Trophoblast cell (in vitro differentiated cells and primary cell): Measurements from ENCODE around the gene AGGF1. TPM values are rescaled to one million over a fixed set of nuclear protein-coding genes. Genes with fewer than 3 reads are reported as not detected.
A peak's percentile ranks its signal among the peaks of the same experiment; 100 is the strongest.

Source experiments
- DNase-seq, 2 donors: peaks; one replicate each; pipeline ENCODE4 v3.0.0-alpha.2; 2016
- H2AFZ ChIP-seq: 2 replicates; pipeline ENCODE4 v1.6.1; 2013; ENCODE audit warnings: low read length, moderate library complexity, mild to moderate bottlenecking; ENCODE audit not compliant: insufficient read depth, poor library complexity
- H2AK5ac ChIP-seq: 2 replicates; pipeline ENCODE4 v1.6.1; 2013; ENCODE audit warnings: mild to moderate bottlenecking, low read length
- H2BK120ac ChIP-seq: 2 replicates; pipeline ENCODE4 v1.6.1; 2013; ENCODE audit warnings: low read length, mild to moderate bottlenecking, moderate library complexity; ENCODE audit not compliant: insufficient read depth, poor library complexity
- H2BK12ac ChIP-seq: 2 replicates; pipeline ENCODE4 v1.6.1; 2013; ENCODE audit warnings: mild to moderate bottlenecking, low read length, moderate library complexity
- H2BK5ac ChIP-seq: 2 replicates; pipeline ENCODE4 v1.6.1; 2013; ENCODE audit warnings: low read length, low read depth, moderate library complexity, mild to moderate bottlenecking; ENCODE audit not compliant: poor library complexity
- H3K14ac ChIP-seq: 2 replicates; pipeline ENCODE4 v1.6.1; 2013; ENCODE audit warnings: mild to moderate bottlenecking, low read length
- H3K18ac ChIP-seq: 2 replicates; pipeline ENCODE4 v1.6.1; 2013; ENCODE audit warnings: mild to moderate bottlenecking, low read length
- H3K23ac ChIP-seq: 2 replicates; pipeline ENCODE4 v1.6.1; 2013; ENCODE audit warnings: low read length
- H3K27ac ChIP-seq: 2 replicates; pipeline ENCODE4 v1.5.1; 2013; ENCODE audit warnings: low read depth, mild to moderate bottlenecking, inconsistent platforms, low read length, moderate library complexity
- H3K27me3 ChIP-seq: 2 replicates; pipeline ENCODE4 v1.6.1; 2013; ENCODE audit warnings: inconsistent platforms, mild to moderate bottlenecking, low read length, moderate library complexity; ENCODE audit not compliant: insufficient read depth
- H3K36me3 ChIP-seq, 2 experiments: 1 replicate in 1 of 2; 2 replicates in 1 of 2; pipeline ENCODE4 v1.6.1; 2013; ENCODE audit warnings: low read length in 2 of 2, mild to moderate bottlenecking in 2 of 2, moderate library complexity in 1 of 2; ENCODE audit not compliant: insufficient read depth in 2 of 2, control insufficient read depth in 1 of 2
- H3K4ac ChIP-seq: 2 replicates; pipeline ENCODE4 v1.6.1; 2013; ENCODE audit warnings: low read depth, mild to moderate bottlenecking, low read length, moderate library complexity
- H3K4me1 ChIP-seq, 2 experiments: 1 replicate in 1 of 2; 2 replicates in 1 of 2; pipeline ENCODE4 v1.6.1; 2013; ENCODE audit warnings: low read length in 2 of 2, mild to moderate bottlenecking in 2 of 2, moderate library complexity in 1 of 2; ENCODE audit not compliant: insufficient read depth in 2 of 2, control insufficient read depth in 1 of 2
- H3K4me2 ChIP-seq: 2 replicates; pipeline ENCODE4 v1.6.1; 2013; ENCODE audit warnings: inconsistent platforms, mild to moderate bottlenecking, low read length, moderate library complexity
- H3K4me3 ChIP-seq: 2 replicates; pipeline ENCODE4 v1.5.1; 2013; ENCODE audit warnings: mild to moderate bottlenecking, low read depth, low read length, inconsistent platforms
- H3K79me1 ChIP-seq: one replicate; pipeline ENCODE4 v1.6.1; 2013; ENCODE audit warnings: low read length
- H3K79me2 ChIP-seq: 2 replicates; pipeline ENCODE4 v1.6.1; 2013; ENCODE audit warnings: low read length, mild to moderate bottlenecking; ENCODE audit not compliant: control insufficient read depth, insufficient read depth, poor library complexity
- H3K9ac ChIP-seq: 2 replicates; pipeline ENCODE4 v1.6.1; 2013; ENCODE audit warnings: mild to moderate bottlenecking, low read length
- H3K9me3 ChIP-seq: 2 replicates; pipeline ENCODE4 v1.6.1; 2013; ENCODE audit warnings: low read depth, mild to moderate bottlenecking, control low read depth, inconsistent platforms, low read length; ENCODE audit not compliant: insufficient read depth
- H4K12ac ChIP-seq: 2 replicates; pipeline ENCODE4 v1.6.1; 2013; ENCODE audit warnings: low read depth, mild to moderate bottlenecking, low read length, moderate library complexity
- H4K8ac ChIP-seq: 2 replicates; pipeline ENCODE4 v1.6.1; 2013; ENCODE audit warnings: low read depth, mild to moderate bottlenecking, low read length, moderate library complexity
- H4K91ac ChIP-seq: one replicate; pipeline ENCODE4 v1.6.1; 2013; ENCODE audit warnings: low read depth, mild to moderate bottlenecking, low read length, moderate library complexity
- WGBS: extraction: QIAGEN DNeasy Blood & Tissue Kit; methylation state at CpG from one replicate; pipeline ENCODE4 v1.1.7; 2013; ENCODE audit warnings: missing lambda C conversion rate; ENCODE audit not compliant: insufficient read length, insufficient coverage; ENCODE audit errors: extremely low coverage; 5-methylcytosine and 5-hydroxymethylcytosine counted together
- polyA plus RNA-seq: library from polyadenylated mRNA; stranded (reverse); fragments of 200-250 nt; gene quantifications from 2 replicates; pipeline ENCODE4 v1.2.3, GENCODE V29; 2013

AGGF1 gene
- 11.9 and 12.3 TPM in 2 replicates for polyA plus RNA-seq

- peak within 1 kb of the TSS; percentile 12 for H2BK120ac ChIP-seq
- peak within 1 kb of the TSS; percentile 67 for H3K27ac ChIP-seq
- H3K4me3 ChIP-seq: peak within 1 kb of the TSS; percentile 91
- no peaks in the 10 kb centered on the region for H3K36me3 ChIP-seq
- H2AK5ac ChIP-seq: peak within 1 kb of the TSS; percentile 78
- peak within 1 kb of the TSS; percentile 66 for H2AFZ ChIP-seq
- H3K79me1 ChIP-seq: peaks cover 8% of the 10 kb centered on the region
- H3K14ac ChIP-seq: peak within 1 kb of the TSS; percentile 86
- H3K4me2 ChIP-seq: peak within 1 kb of the TSS; percentile 76
- H4K8ac ChIP-seq: peak within 1 kb of the TSS; percentile 80
- no peaks in the 10 kb centered on the region for H3K27me3 ChIP-seq
- peak within 1 kb of the TSS; percentile 57 for H3K4ac ChIP-seq
- H3K79me2 ChIP-seq: peaks cover 4% of the 10 kb centered on the region
- peak within 1 kb of the TSS; percentile 80 for H4K91ac ChIP-seq
- DNase-seq: peak; percentile 97
- H3K23ac ChIP-seq: no peak within 1 kb of the TSS
- no peaks in the 10 kb centered on the region for H3K4me1 ChIP-seq
- WGBS: no CpG with 5 or more reads among the region's 82 CpGs
- peak within 1 kb of the TSS; percentile 95 for H4K12ac ChIP-seq
- peak within 1 kb of the TSS; percentile 76 for H3K18ac ChIP-seq
- no peak within 1 kb of the TSS for H2BK12ac ChIP-seq
- peak within 1 kb of the TSS; percentile 89 for H3K9ac ChIP-seq
- peaks cover 5% of the 10 kb centered on the region for H3K9me3 ChIP-seq
- peak within 1 kb of the TSS; percentile 32 for H2BK5ac ChIP-seq
Measured at GRCh38 chr5:77030097-77031071, at the start of gene AGGF1. AGGF1 (plus strand) TSS chr5:77030404; CDS start chr5:77030767, 363 bp downstream.

- H3K4ac ChIP-seq: no peak overlapping the region
- H3K9ac ChIP-seq: no peak overlapping the region
- no peak overlapping the region for H2BK5ac ChIP-seq
- no peak overlapping the region for H2AK5ac ChIP-seq
- no peak overlapping the region for H3K4me3 ChIP-seq
- H3K14ac ChIP-seq: no peak overlapping the region
- H3K79me1 ChIP-seq: no peaks in the 10 kb centered on the region
- H3K79me2 ChIP-seq: no peaks in the 10 kb centered on the region
- no peak overlapping the region for H3K23ac ChIP-seq
- H3K4me1 ChIP-seq: no peaks in the 10 kb centered on the region
- H2BK12ac ChIP-seq: no peak overlapping the region
- H3K27me3 ChIP-seq: no peaks in the 10 kb centered on the region
- H3K27ac ChIP-seq: no peak overlapping the region
- H3K9me3 ChIP-seq: no peaks in the 10 kb centered on the region
- H4K12ac ChIP-seq: no peak overlapping the region
- no peak overlapping the region for H4K8ac ChIP-seq
- H3K36me3 ChIP-seq: no peaks in the 10 kb centered on the region
- no peak overlapping the region for H3K18ac ChIP-seq
- no peak overlapping the region for H4K91ac ChIP-seq
- no peak for DNase-seq
- H2BK120ac ChIP-seq: no peak overlapping the region
- H3K4me2 ChIP-seq: no peak overlapping the region
- WGBS: no CpG with 5 or more reads among the region's 8 CpGs
- no peak overlapping the region for H2AFZ ChIP-seq
Measured at GRCh38 chr5:76980518-76981144, 49.6 kb upstream of the AGGF1 start.

- Histone ChIP-seq H2BK120ac (no peak overlapping the region), H3K23ac (no peak overlapping the region), H3K27ac (no peak overlapping the region), H3K79me2 (no peaks in the 10 kb centered on the region), H4K91ac (no peak overlapping the region), H3K18ac (no peak overlapping the region), H3K4ac (no peak overlapping the region), H3K27me3 (no peaks in the 10 kb centered on the region), H3K9ac (no peak overlapping the region), H4K12ac (no peak overlapping the region), H3K79me1 (no peaks in the 10 kb centered on the region), H3K9me3 (no peaks in the 10 kb centered on the region), H2BK12ac (no peak overlapping the region), H3K14ac (no peak overlapping the region), H2AFZ (no peak overlapping the region), H2AK5ac (no peak overlapping the region), H3K4me2 (no peak overlapping the region), H3K36me3 (no peaks in the 10 kb centered on the region), H2BK5ac (no peak overlapping the region), H3K4me1 (no peaks in the 10 kb centered on the region), H3K4me3 (no peak overlapping the region), H4K8ac (no peak overlapping the region)
- DNase-seq: no peak
- WGBS: no CpG with 5 or more reads among the region's 2 CpGs
Measured at GRCh38 chr5:76982450-76982849, 47.8 kb upstream of the AGGF1 start.

- Histone ChIP-seq H3K4me2 (no peak overlapping the region), H2BK12ac (no peak overlapping the region), H3K14ac (no peak overlapping the region), H2BK120ac (no peak overlapping the region), H3K79me2 (no peaks in the 10 kb centered on the region), H3K18ac (no peak overlapping the region), H3K36me3 (no peaks in the 10 kb centered on the region), H3K27ac (no peak overlapping the region), H3K9me3 (no peaks in the 10 kb centered on the region), H3K4me3 (no peak overlapping the region), H3K4ac (no peak overlapping the region), H3K4me1 (no peaks in the 10 kb centered on the region), H2AK5ac (no peak overlapping the region), H2BK5ac (no peak overlapping the region), H2AFZ (no peak overlapping the region), H4K91ac (no peak overlapping the region), H4K12ac (no peak overlapping the region), H3K23ac (no peak overlapping the region), H3K79me1 (no peaks in the 10 kb centered on the region), H3K9ac (no peak overlapping the region), H3K27me3 (no peaks in the 10 kb centered on the region), H4K8ac (no peak overlapping the region)
- WGBS: no CpG with 5 or more reads among the region's 3 CpGs
- no peak for DNase-seq
Measured at GRCh38 chr5:76983468-76983867, 46.7 kb upstream of the AGGF1 start.
